ENCODE results near the gene ADAMTS9.

Gene ADAMTS9

GRCh38 chr3:64685800-64686445 lies 1.9 kb downstream of the ADAMTS9 start:
- DNase-seq: no peak

- DNase-seq: no peak
These were observed 2.4 kb downstream of the ADAMTS9 start for GRCh38 chr3:64685331-64685799.

DNA sequence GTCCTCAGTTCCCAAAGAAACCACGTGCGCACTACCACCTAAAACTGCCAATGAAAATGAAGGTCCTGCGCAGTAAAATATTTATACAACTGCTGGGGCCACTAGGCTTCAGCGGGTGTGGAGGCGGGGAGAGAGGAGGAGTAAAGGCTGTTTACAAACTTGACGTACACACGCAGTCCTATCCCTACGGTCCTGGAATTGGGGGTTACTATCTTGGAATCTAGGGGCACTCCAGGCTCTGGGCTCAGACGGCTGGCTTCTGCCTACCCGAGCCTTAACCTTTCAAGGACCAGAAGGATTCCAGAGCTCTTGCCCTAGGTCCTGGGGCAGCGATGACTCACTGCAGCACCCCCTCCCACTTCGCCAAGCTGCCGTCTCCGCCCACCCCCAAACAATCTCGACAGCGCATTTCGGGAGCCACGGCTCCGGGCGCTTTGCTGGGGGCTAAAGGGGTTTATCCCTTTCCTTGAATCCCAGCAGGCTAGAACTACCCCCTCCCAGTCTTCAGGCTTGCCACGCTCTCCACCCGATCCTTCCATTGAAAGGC lies 3.0 kb downstream of the ADAMTS9 start:
- DNase-seq: no peak

- no peak for DNase-seq
These were observed 6.0 kb downstream of the ADAMTS9 start for GRCh38 chr3:64681827-64682226.

DNA sequence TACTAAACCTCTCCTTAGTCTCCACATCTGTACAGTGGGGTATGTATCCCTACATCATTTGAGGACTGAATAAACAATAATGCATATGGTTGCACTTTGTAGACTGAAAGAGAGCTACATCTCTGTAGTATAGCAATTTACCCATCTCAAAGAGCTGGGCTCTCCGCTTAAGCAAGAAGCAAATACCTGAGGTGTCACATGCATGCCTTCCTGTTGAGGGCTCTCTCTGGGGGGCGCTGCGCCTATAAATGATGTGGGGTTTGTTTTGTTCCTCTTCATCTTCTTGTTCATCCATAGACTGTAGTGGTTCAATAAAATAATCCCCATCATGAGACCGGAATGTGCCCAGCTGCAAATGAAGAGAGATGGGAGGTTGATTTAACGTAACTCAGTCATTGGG lies 6.8 kb downstream of the ADAMTS9 start:
- DNase-seq: no peak

- DNase-seq: no peak
These were observed 7.5 kb downstream of the ADAMTS9 start for GRCh38 chr3:64680334-64680733.

- no peak for DNase-seq
These were observed 9.7 kb downstream of the ADAMTS9 start for GRCh38 chr3:64677961-64678716.

DNA sequence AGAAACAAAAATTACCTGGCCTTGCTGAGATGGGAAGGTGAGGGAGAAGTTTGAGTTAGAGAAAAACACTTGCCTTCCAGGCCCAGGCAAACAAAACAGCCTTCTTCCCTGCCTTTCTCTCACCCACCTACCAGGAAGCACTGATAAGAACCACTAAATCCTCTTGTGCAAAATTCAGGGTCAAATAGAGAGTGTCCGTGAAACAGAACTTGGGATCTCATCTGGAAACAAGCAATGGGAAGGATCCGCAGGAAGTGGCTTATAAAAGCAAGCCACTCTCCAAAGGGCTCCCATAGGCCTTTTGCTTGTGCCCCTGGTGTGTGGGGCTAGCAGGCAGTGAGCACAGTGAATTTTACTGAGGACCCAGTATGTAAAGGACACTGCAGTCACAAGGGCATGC lies 11.0 kb downstream of the ADAMTS9 start:
- DNase-seq: no peak

- DNase-seq: no peak
These were observed 12.0 kb downstream of the ADAMTS9 start for GRCh38 chr3:64675687-64676247.

DNA sequence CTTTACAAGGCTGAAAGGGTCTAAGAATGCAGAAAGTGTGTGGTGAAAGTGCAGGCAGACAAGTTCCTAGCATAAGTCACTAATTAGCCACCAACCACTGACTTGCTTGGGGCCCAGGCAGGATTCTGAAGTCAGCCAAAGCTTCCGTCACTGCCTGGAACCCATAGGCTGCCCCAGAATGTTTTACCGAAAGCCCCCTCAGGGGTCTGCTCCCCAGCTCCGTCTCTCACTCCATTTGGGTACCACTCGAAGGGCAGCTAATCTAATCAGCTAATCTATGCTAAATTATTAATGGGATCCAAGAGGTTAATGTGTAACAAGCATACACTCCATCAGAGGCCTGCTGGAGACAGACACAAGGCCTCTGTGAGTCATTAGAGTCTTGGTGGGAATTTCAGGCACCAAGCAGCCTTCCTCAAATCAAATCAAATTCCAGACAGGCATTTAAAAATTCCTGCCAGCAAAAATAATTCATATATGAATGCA lies 13.2 kb downstream of the ADAMTS9 start:
- DNase-seq: no peak

DNA sequence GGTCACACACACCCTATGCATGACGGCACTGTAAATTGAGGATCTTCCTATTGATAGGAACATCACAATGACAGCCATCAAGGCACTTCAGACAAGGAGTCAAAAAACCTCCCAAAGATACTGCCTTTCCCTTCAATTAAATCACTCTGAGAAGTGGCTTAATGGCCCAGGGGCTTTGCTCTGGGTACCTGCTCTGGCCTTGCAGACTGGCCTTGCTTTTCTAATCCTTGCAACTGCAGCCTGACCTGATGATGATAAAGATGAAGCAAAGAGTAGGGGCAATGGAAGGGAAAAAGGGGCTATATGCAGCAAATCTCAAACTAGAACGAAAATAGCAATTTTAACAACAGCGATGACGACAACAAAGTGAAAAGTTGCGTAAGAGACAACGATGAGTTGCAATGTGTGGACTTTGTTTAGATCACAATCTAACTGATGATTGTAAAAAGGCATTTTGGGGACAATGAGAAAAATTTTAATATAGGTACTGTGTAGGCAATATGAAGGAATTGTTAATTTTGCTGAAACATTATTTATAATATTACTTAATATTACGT lies 14.6 kb downstream of the ADAMTS9 start:
- no peak for DNase-seq

DNA sequence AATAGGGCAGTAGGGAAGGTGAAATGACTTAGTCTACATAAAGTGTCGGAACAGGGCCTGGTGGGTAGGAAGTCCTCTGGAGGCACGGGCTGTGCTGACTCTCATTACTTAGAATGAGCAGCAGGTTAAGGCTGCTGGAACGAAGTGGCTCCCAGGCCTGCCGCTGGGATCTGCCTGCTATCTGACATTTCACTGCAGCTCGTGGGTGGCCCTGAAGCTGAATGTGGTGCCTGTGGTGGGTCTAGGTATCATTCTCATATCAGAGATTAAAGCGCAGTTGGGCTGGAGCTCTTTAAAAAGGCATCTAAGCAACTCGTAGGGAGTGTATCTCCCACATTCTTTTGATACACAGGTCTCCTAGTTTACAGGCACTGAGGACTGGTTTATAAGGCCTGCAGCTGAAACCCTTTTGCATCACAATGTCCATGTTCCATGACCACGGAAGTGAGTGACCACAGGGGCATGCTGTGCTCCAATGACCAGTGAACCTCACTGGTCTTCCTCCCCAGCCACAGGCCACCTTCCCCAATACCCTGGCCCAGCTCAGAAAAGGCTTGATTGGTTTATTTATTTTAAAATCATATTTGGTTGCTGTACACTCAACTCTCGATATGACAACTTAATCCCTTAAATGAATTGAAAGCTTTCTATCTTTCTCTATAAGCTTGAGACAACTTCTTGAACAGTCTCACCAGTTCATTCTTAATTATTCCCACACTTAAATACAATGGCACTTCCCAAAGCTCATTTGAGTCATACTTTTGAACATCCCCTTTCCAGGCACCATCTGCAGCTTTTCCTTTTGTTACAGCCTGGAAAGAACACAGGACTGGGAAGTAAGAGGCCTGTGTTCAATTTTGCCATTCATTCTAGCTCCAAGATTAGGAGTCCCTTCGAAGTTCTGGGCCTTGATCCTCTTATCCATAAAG lies 19.0 kb downstream of the ADAMTS9 start:
- no peak for DNase-seq

GRCh38 chr3:64667887-64668581 lies 19.8 kb downstream of the ADAMTS9 start:
- DNase-seq: no peak

GRCh38 chr3:64667138-64667537 lies 20.7 kb downstream of the ADAMTS9 start:
- no peak for DNase-seq

DNA sequence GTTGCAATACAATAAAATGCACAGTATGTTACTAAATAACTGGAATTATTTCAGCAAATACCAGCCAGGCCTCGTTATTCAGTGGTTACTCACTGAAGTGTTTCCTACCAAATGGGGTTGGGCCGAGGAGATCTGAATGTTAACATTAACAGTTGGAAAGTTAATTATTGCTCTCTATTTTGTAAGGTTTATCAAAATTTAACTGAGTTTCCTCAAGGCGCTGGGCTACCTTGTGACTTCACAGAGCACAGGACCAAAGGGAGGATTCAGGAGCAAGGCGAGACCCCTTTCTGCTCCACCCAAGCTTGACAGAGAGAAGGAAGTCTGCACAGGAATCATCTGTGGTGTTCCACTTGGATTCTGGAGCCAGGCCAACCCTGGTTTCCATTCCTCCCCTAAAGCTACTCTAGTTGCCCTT lies 21.6 kb downstream of the ADAMTS9 start:
- DNase-seq: no peak

DNA sequence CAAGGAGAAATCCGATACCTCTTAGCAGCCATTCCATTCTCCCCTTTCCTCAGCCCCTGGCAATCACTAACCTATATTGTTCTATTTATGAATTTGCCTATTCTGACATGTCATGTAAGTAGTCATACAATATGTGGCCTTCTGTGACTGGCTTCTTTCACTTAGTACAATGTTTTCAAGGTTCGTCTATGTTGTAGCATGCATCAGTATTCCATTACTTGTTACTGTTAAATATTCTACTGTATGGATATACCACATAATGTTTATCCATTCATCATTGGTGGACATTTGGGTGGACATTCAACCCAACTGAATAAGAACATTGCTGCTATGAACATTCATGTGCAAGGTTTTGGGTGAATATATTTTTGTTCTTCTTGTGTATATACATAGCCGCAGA lies 23.4 kb downstream of the ADAMTS9 start:
- no peak for DNase-seq

GRCh38 chr3:64659617-64659978 lies 28.2 kb downstream of the ADAMTS9 start:
- no peak for DNase-seq

GRCh38 chr3:64658001-64658400 lies 29.8 kb downstream of the ADAMTS9 start:
- no peak for DNase-seq

DNA sequence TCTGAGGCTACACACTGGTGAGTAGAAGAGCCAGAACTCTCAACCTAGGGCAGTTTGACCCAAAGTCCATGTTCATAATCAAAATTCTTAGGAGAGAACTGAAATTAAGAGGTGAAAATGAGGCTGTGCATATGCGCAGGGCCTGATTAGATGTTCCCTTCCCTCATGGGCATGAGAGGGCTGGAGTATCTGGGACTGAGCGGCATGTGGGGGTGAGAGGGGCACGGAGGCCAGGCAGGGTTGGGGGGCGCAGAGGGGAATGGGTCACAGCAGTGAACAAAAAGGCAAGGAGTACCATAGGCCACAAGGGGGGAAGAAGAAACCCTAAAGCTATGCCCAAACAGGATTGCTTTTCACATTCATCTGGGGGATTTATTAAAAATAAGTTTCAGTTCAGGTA lies 31.3 kb downstream of the ADAMTS9 start:
- no peak for DNase-seq

- no peak for DNase-seq
These were observed 32.6 kb downstream of the ADAMTS9 start for GRCh38 chr3:64655160-64655559.

DNA sequence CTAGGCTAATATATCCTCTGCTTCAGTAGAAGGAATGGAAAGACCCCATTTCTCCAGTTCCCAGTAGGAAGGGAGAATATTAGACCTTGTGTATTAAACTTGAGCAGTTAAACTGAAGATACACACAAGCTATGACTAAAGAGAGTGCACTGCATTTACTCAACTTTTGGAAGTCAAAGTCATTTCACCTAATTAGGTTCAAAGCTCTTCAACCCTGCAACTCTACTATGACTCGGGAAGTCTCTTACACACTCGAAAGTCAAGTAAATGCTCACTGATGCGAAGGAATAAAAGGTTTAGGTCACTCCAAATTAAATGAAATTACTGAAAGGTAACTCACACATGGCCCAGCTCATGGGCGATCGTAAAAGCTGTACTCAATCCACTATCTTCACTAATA lies 33.8 kb downstream of the ADAMTS9 start:
- no peak for DNase-seq

DNA sequence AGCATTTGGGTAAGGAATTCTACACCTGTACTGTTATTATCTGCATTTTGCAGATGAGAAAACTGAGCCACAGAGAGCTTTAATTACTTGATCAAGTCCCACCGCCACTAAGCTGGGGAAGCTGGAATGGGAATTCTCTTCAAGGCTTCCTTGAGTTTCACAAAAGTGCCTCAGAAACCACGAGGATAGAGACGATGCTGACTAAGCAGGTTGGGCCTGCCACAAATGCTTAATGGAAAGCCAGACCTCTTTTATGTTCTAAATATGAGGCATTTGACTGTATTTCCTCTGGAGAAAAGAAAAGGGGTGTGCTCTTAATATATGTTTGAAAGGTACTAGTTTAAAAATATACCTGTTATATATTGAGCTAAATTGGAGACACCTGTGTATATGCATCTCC lies 34.7 kb downstream of the ADAMTS9 start:
- no peak for DNase-seq
